HG03196 (cell line): Measurements from ENCODE around the gene SMOC2.

Experiments
- ATAC-seq: cut with Tn5 transposase; IDR thresholded peaks from one replicate; pipeline ENCODE4 v1.9.1; 2021; ENCODE audit not compliant: unreplicated experiment

The SMOC2 gene

DNA sequence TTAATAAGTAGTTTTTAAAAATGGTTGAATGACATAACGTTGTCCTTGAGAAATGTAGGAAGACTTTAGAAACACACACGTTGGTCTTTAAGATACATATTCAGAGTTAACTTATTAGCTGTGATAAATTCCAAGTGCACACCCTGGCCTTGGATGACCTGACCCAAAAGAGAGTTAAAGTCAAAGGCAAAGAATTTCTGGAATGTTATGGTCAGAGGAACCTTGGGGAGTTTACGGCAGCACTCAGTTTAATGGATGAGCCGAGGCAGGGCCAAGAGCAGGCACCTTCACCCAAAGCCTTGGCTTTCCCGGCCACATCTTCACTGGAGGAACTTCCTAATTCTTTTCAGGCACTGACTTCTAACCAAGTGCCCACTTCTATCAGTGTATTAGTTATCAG is 200.5 kb downstream of the SMOC2 start:
- ATAC-seq, result no peak

- ATAC-seq, result no peak
Measured at GRCh38 chr6:168643401-168643800, 202.4 kb downstream of the SMOC2 start.

- no peak for ATAC-seq
Measured at GRCh38 chr6:168645326-168645725, 204.3 kb downstream of the SMOC2 start.

GRCh38 chr6:168647271-168647670 is 206.3 kb downstream of the SMOC2 start:
- no peak for ATAC-seq

- no peak for ATAC-seq
Measured at GRCh38 chr6:168648240-168649125, 207.5 kb downstream of the SMOC2 start.

- ATAC-seq, result no peak
Measured at GRCh38 chr6:168649209-168649608, 208.2 kb downstream of the SMOC2 start.

- ATAC-seq, result no peak
Measured at GRCh38 chr6:168650671-168651111, 209.7 kb downstream of the SMOC2 start.

- ATAC-seq, result no peak
Measured at GRCh38 chr6:168655462-168656152, 214.6 kb downstream of the SMOC2 start.

DNA sequence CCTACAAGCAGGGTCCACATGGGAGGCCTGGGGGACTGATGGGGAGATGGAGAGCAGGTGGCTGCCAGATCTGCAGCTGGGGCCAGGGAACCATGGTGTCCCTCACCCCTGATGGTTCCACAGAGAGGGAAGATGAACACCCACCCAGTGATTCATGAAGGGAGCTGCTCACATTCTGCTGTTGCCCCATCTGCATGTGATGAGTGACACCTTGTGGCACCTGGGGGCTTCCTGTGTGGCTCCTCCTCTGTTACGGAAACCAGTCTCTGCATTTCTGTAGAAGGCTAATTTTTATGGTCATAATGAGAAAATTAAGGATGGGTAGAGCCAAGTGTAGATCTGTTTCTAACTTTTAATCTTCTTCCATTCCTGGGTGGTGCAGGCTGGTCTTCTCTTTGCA is 217.1 kb downstream of the SMOC2 start:
- ATAC-seq, result no peak

- ATAC-seq, result no peak
Measured at GRCh38 chr6:168660400-168660945, 219.5 kb downstream of the SMOC2 start.

GRCh38 chr6:168662301-168662936 is 221.4 kb downstream of the SMOC2 start:
- ATAC-seq, result no peak

- ATAC-seq, result no peak
Measured at GRCh38 chr6:168663041-168663440, 222.1 kb downstream of the SMOC2 start.

DNA sequence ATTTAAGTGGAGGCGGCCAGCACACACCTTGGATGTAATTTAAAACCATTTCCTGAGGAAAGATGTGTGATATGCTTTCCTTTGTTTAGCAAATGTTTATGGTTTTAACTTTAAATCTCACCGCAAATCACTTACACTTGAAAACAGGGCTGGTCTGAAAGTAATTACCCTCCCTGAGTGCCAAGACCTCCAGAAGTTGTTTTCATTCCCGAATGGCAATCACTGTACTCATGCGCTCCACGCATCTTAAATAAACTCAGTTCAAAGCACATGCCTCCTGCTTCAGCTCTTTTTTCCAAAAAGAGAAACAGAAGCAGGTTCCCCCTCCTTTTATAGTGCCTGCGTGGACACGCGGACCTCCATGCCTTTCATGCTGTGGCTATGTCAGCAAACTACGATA is 224.0 kb downstream of the SMOC2 start:
- ATAC-seq, result no peak

DNA sequence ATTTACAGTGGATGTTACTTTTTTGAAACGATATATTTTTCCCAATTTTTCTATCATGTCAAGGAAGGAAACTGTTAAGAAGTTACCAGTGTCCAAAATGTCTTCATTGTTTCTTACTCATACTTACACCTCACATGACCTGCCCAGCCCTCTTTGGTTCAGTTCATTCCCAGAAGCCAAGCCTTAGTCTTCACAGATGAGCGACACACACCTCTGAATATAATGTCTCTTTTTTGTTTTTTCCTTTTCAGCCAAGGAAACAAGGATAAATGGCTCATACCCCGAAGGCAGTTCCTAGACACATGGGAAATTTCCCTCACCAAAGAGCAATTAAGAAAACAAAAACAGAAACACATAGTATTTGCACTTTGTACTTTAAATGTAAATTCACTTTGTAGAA is 225.2 kb downstream of the SMOC2 start:
- ATAC-seq, result no peak

GRCh38 chr6:168666699-168667427 is 225.9 kb downstream of the SMOC2 start:
- no peak for ATAC-seq

DNA sequence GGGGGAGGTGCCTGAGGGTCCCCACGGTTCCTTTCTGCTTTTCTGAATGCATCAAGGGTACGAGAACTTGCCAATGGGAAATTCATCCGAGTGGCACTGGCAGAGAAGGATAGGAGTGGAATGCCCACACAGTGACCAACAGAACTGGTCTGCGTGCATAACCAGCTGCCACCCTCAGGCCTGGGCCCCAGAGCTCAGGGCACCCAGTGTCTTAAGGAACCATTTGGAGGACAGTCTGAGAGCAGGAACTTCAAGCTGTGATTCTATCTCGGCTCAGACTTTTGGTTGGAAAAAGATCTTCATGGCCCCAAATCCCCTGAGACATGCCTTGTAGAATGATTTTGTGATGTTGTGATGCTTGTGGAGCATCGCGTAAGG is 226.4 kb downstream of the SMOC2 start:
- no peak for ATAC-seq

DNA sequence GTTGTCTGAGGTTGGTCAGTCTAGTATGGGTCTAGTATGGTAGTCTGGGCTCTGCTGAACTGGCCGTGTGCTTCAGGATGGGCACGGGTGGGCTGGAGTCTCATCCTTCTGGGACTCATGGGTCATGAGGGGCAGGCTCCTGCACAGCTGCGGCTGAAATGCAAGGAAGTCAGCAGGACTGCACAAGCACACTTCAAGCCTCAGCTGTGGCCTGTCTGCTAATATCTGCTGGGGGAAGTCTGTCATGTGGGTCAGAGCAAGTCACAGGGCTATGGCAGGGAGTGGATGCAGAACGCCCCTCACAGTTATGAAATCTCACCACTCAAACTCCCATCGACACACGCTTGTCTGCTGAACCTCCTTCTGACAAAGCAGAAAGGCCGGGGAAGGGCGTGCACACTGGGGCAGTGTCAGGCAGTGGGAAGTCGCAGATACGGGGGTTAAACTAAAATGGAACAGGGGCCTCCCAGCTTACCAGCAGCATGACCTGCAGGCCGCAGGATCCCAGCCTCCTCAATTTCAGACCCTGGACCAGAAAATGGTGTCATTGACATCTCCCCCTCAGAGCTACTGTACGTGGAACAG is 229.5 kb downstream of the SMOC2 start:
- no peak for ATAC-seq

GRCh38 chr6:168671028-168671862 is 230.3 kb downstream of the SMOC2 start:
- no peak for ATAC-seq

- no peak for ATAC-seq
Measured at GRCh38 chr6:168671863-168672546, 231.0 kb downstream of the SMOC2 start.
